ENCODE measurements around the gene HSPD1.

- no peak for TF ChIP-seq CTCF (IDR thresholded peaks at IDR 0.05; ENCODE audit: borderline replicate concordance, extremely low read depth, low read length, poor library complexity, severe bottlenecking)
- no peak for TF ChIP-seq EZH2 (IDR thresholded peaks at IDR 0.05; ENCODE audit: borderline replicate concordance, low read depth, low read length, severe bottlenecking)
These were observed 49.2 kb downstream of the HSPD1 start for GRCh38 chr2:197450465-197450864.

Measured in DND-41 (cell line).